Upper lobe of left lung (tissue), 6 donors: ENCODE measurements around the gene DUSP16. TPM values are rescaled to one million over a fixed set of nuclear protein-coding genes. Genes with fewer than 3 reads are reported as not detected.

Source experiments
- ATAC-seq, 2 donors: fragments of 200-7000 bp; cut with Tn5 transposase; one replicate each; pipeline ENCODE4 v1.9.1; 2022; ENCODE audit warnings: mild to moderate bottlenecking in 2 of 2, moderate library complexity in 2 of 2; ENCODE audit not compliant: low FRiP score in 2 of 2
- DNase-seq, 2 donors: peaks; one replicate each; pipeline ENCODE4 v3.0.0-alpha.2; 2019 to 2020
- H3K27ac ChIP-seq, 4 donors: fragments of 200-600 bp; sonication (generic); one replicate each; pipeline ENCODE4 v1.5.1; 2016 to 2019
- H3K27me3 ChIP-seq, 4 donors: fragments of 200-600 bp; sonication (generic); one replicate each; pipeline ENCODE4 v1.5.1; 2017 to 2019
- H3K36me3 ChIP-seq, 4 donors: fragments of 200-600 bp; sonication (generic); one replicate each; pipeline ENCODE4 v1.5.1; 2016 to 2019
- H3K4me1 ChIP-seq, 4 donors: fragments of 200-600 bp; sonication (generic); one replicate each; pipeline ENCODE4 v1.5.1; 2018 to 2019
- H3K4me3 ChIP-seq, 4 donors: fragments of 200-600 bp; sonication (generic); one replicate each; pipeline ENCODE4 v1.5.1; 2017 to 2019; ENCODE audit warnings: mild to moderate bottlenecking in 2 of 4, moderate library complexity in 1 of 4
- H3K9me3 ChIP-seq, 4 donors: fragments of 200-600 bp; sonication (generic); one replicate each; pipeline ENCODE4 v1.5.1; 2018 to 2019
- CTCF ChIP-seq, 6 experiments: fragments of 450-650 bp in 4 of 6; fragments of 200-600 bp in 2 of 6; sonication (generic) in 2 of 6; IDR thresholded peaks; one replicate each; pipeline ENCODE4 v1.5.1; 2016 to 2019; ENCODE audit warnings: antibody characterized with exemption in 6 of 6
- EP300 ChIP-seq, 4 donors: sonication (generic); formaldehyde crosslinking; IDR thresholded peaks; one replicate each; pipeline ENCODE4 v1.5.1; 2017; ENCODE audit warnings: antibody characterized with exemption in 4 of 4, control low read depth in 2 of 4
- POLR2A ChIP-seq, 4 donors: fragments of 450-650 bp; IDR thresholded peaks; one replicate each; pipeline ENCODE4 v1.5.1; 2016 to 2017; ENCODE audit warnings: antibody characterized with exemption in 4 of 4, mild to moderate bottlenecking in 2 of 4
- POLR2AphosphoS5 ChIP-seq, 2 donors: sonication (generic); formaldehyde crosslinking; IDR thresholded peaks; one replicate each; pipeline ENCODE4 v1.5.1; 2017; ENCODE audit warnings: antibody characterized with exemption in 2 of 2
- WGBS, 2 donors: methylation state at CpG; one replicate each; pipeline ENCODE4 v1.1.5; 2017 to 2018; 5-methylcytosine and 5-hydroxymethylcytosine counted together
- total RNA-seq, 6 donors: library from RNA; depleted of rRNA in 4 of 6; stranded (reverse); fragments of >200 nt in 4 of 6; gene quantifications; one replicate each; pipeline versions ENCODE4 v1.1.0 to v1.2.1, GENCODE V29; 2016 to 2021
- donor health status: DM: no; HTN: no; CAD: no; lungs with moderate emphysema.
- donor health status: DM: no; HTN: yes; CAD: no; lungs with severe emphysema.

The DUSP16 gene
- total RNA-seq, 6 donors from 2014 or later: 23.7 to 51.6 (median 41.7) TPM

GRCh38 chr12:12608557-12608957, 45.9 kb upstream of the DUSP16 start:
- ATAC-seq (no peak), DNase-seq (no peak)
- Histone ChIP-seq H3K4me3 (no peak overlapping the region), H3K27ac (no peak overlapping the region), H3K9me3 (no peaks in the 10 kb centered on the region), H3K27me3 (no peaks in the 10 kb centered on the region), H3K36me3 (no peaks in the 10 kb centered on the region), H3K4me1 (peaks cover 14 to 22% (median 17%) of the 10 kb centered on the region in 4 donors)
- no peak for TF ChIP-seq CTCF (IDR thresholded peaks at IDR 0.05)
- TF ChIP-seq POLR2AphosphoS5 (IDR thresholded peaks at IDR 0.05): no peak
- TF ChIP-seq EP300 (IDR thresholded peaks at IDR 0.05): no peak
- TF ChIP-seq POLR2A (IDR thresholded peaks at IDR 0.05): no peak
- WGBS, 2 donors: 79 to 100% methylated on average over 1 of the region's 1 CpG

GRCh38 chr12:12606781-12607589, 44.3 kb upstream of the DUSP16 start:
- H3K9me3 ChIP-seq: no peaks in the 10 kb centered on the region
- no peak for TF ChIP-seq CTCF (IDR thresholded peaks at IDR 0.05)
- TF ChIP-seq EP300 (IDR thresholded peaks at IDR 0.05): no peak
- no peak for TF ChIP-seq POLR2A (IDR thresholded peaks at IDR 0.05)
- TF ChIP-seq POLR2AphosphoS5 (IDR thresholded peaks at IDR 0.05): no peak
- no peaks in the 10 kb centered on the region for H3K27me3 ChIP-seq
- no peaks in the 10 kb centered on the region for H3K36me3 ChIP-seq
- ATAC-seq (peak in 1 of 2 donors; percentile 2), DNase-seq (no peak)
- H3K27ac ChIP-seq: peak overlapping the region in 2 of 4 donors; percentile 7 to 65
- 58 to 63% methylated on average over 7 of the region's 7 CpGs for WGBS, 2 donors
- H3K4me3 ChIP-seq: no peak overlapping the region
- H3K4me1 ChIP-seq: peaks cover 5 to 6% (median 6%) of the 10 kb centered on the region in 4 donors

- DNase-seq (no peak), ATAC-seq (no peak)
- Histone ChIP-seq H3K9me3 (no peaks in the 10 kb centered on the region), H3K27me3 (no peaks in the 10 kb centered on the region), H3K4me3 (no peak overlapping the region), H3K27ac (no peak overlapping the region), H3K36me3 (no peaks in the 10 kb centered on the region), H3K4me1 (no peaks in the 10 kb centered on the region)
- WGBS, 2 donors: 84% methylated on average over 5 of the region's 5 CpGs
- TF ChIP-seq POLR2A (IDR thresholded peaks at IDR 0.05): no peak
- no peak for TF ChIP-seq POLR2AphosphoS5 (IDR thresholded peaks at IDR 0.05)
- no peak for TF ChIP-seq CTCF (IDR thresholded peaks at IDR 0.05)
- no peak for TF ChIP-seq EP300 (IDR thresholded peaks at IDR 0.05)
These were observed 42.1 kb upstream of the DUSP16 start for GRCh38 chr12:12604740-12605139.

GRCh38 chr12:12600659-12601058, 38.0 kb upstream of the DUSP16 start:
- Histone ChIP-seq H3K4me1 (no peaks in the 10 kb centered on the region), H3K9me3 (no peaks in the 10 kb centered on the region), H3K36me3 (no peaks in the 10 kb centered on the region), H3K4me3 (no peak overlapping the region), H3K27me3 (no peaks in the 10 kb centered on the region), H3K27ac (no peak overlapping the region)
- TF ChIP-seq CTCF (IDR thresholded peaks at IDR 0.05): no peak
- TF ChIP-seq EP300 (IDR thresholded peaks at IDR 0.05): peak in 1 of 4 donors; percentile 29
- TF ChIP-seq POLR2AphosphoS5 (IDR thresholded peaks at IDR 0.05): peak in 1 of 2 donors; percentile 44
- TF ChIP-seq POLR2A (IDR thresholded peaks at IDR 0.05): no peak
- DNase-seq (peak in 1 of 2 donors; percentile 62), ATAC-seq (peak in 1 of 2 donors; percentile 81)
- WGBS, 2 donors: 56 to 69% methylated on average over 8 of the region's 8 CpGs
